PFSK-1 (cell line): ENCODE results near the gene PTOV1.

Source experiments
- POLR2AphosphoS5 ChIP-seq: IDR thresholded peaks from 2 replicates; pipeline ENCODE4 v1.6.1; 2012; ENCODE audit warnings: low read depth, mild to moderate bottlenecking, control low read depth, low read length, moderate library complexity
- REST ChIP-seq, 2 experiments: IDR thresholded peaks; 2 replicates each; pipeline versions ENCODE4 v1.6.1 to v1.8.0; 2011 to 2012; ENCODE audit warnings: low read depth in 2 of 2, low read length in 2 of 2, control low read depth in 1 of 2, inconsistent platforms in 1 of 2, mild to moderate bottlenecking in 1 of 2, moderate library complexity in 1 of 2; ENCODE audit not compliant: insufficient read depth in 1 of 2
- SIN3A ChIP-seq: IDR thresholded peaks from 2 replicates; pipeline ENCODE4 v1.6.1; 2012; ENCODE audit warnings: mild to moderate bottlenecking, low read length, moderate library complexity, borderline replicate concordance; ENCODE audit not compliant: insufficient read depth
- TAF1 ChIP-seq: IDR thresholded peaks from 2 replicates; pipeline ENCODE4 v1.6.1; 2012; ENCODE audit warnings: low read length, control low read depth, borderline replicate concordance; ENCODE audit not compliant: insufficient read depth

GRCh38 chr19:49875857-49876421 lies 25.0 kb downstream of the PTOV1 start:
- TF ChIP-seq TAF1 = no peak
- no peak for TF ChIP-seq REST (IDR thresholded peaks at IDR 0.05; ENCODE audit: insufficient read depth in 1 of 2, low read depth in 2 of 2, low read length in 2 of 2)
- TF ChIP-seq POLR2AphosphoS5 = peak; percentile 72
- no peak for TF ChIP-seq SIN3A
